Neural crest cell (in vitro differentiated cells): ENCODE measurements around the gene C1D. TPM values are rescaled to one million over a fixed set of nuclear protein-coding genes. Genes with fewer than 3 reads are reported as not detected.

Experiments used
- DNase-seq: peaks from one replicate; pipeline ENCODE4 v3.0.0; 2021; ENCODE audit warnings: low read depth, mixed read lengths, low spot score
- H3K27ac Mint-ChIP-seq: one replicate; pipeline ENCODE4 v1.8.0; 2021; ENCODE audit warnings: mild to moderate bottlenecking, mixed read lengths; ENCODE audit not compliant: unreplicated experiment
- H3K27me3 Mint-ChIP-seq: 2 replicates; pipeline ENCODE4 v1.8.0; 2021; ENCODE audit warnings: low read depth, mild to moderate bottlenecking, mixed read lengths
- H3K36me3 Mint-ChIP-seq: 2 replicates; pipeline ENCODE4 v1.8.0; 2021; ENCODE audit warnings: low read depth, mild to moderate bottlenecking, mixed read lengths
- H3K4me1 Mint-ChIP-seq: 2 replicates; pipeline ENCODE4 v1.8.0; 2021; ENCODE audit warnings: mixed read lengths
- H3K4me3 Mint-ChIP-seq: one replicate; pipeline ENCODE4 v1.8.0; 2021; ENCODE audit warnings: mild to moderate bottlenecking, mixed read lengths
- H3K9me3 Mint-ChIP-seq: 2 replicates; pipeline ENCODE4 v1.8.0; 2021; ENCODE audit warnings: mixed read lengths
- total RNA-seq: library from RNA; stranded (reverse); gene quantifications from 2 replicates; pipeline ENCODE4 v1.2.1, GENCODE V29; 2021
- TF ChIP-seq, protein P1 (sequence below): fragments of 200-600 bp; sonication (generic); conservative IDR thresholded peaks from 2 replicates; pipeline ENCODE4 v1.5.0; 2021; ENCODE audit warnings: antibody characterized with exemption, mild to moderate bottlenecking

C1D gene
- total RNA-seq, 1 donor from 2014 or later = 20.2 TPM

DNA sequence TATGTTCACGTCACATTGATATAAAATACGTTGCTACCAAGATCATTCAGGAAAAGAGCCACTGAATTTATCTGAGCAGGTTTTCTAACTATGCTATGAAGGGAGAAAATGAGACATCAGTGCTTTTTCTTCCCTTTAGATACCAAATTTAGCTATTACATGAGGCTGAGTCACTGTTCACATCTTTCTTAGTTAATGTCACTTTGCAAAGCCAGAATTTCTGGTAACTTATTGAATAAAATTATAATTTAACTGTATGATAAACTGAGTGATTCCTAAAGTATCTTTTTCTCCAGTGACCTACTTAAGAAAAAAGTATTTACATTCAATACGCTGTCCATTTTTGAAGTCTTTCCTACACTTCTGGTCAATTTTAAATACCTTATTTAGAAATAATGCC lies 22.7 kb downstream of the C1D start:
- H3K4me3 Mint-ChIP-seq = no peak overlapping the region
- TF ChIP-seq, protein P1, sequence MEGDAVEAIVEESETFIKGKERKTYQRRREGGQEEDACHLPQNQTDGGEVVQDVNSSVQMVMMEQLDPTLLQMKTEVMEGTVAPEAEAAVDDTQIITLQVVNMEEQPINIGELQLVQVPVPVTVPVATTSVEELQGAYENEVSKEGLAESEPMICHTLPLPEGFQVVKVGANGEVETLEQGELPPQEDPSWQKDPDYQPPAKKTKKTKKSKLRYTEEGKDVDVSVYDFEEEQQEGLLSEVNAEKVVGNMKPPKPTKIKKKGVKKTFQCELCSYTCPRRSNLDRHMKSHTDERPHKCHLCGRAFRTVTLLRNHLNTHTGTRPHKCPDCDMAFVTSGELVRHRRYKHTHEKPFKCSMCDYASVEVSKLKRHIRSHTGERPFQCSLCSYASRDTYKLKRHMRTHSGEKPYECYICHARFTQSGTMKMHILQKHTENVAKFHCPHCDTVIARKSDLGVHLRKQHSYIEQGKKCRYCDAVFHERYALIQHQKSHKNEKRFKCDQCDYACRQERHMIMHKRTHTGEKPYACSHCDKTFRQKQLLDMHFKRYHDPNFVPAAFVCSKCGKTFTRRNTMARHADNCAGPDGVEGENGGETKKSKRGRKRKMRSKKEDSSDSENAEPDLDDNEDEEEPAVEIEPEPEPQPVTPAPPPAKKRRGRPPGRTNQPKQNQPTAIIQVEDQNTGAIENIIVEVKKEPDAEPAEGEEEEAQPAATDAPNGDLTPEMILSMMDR = no peak
- no peaks in the 10 kb centered on the region for H3K27me3 Mint-ChIP-seq
- no peak overlapping the region for H3K27ac Mint-ChIP-seq
- no peaks in the 10 kb centered on the region for H3K4me1 Mint-ChIP-seq
- no peaks in the 10 kb centered on the region for H3K9me3 Mint-ChIP-seq
- DNase-seq = no peak
- no peaks in the 10 kb centered on the region for H3K36me3 Mint-ChIP-seq

DNA sequence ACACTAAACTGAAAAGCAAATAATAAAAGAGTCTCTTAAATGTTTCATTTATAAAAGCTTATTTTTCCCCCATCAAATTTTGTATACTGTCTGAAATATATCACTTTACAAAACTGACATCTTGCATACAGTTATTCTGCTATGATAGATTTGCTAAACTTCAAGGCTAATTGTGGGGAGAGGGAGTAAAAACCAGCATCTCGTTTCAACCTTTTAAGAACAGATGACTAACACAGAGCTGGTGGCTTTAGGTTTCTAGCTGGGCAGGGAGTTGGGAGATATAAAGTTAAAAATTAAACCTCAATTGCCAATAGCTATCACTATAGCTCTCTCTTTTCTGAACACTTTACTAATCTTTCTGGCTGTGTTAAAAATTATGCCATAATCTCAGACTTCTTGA lies 23.5 kb downstream of the C1D start:
- TF ChIP-seq, protein P1 = no peak
- Mint-ChIP-seq H3K27me3 (no peaks in the 10 kb centered on the region), H3K36me3 (no peaks in the 10 kb centered on the region), H3K27ac (no peak overlapping the region), H3K4me3 (no peak overlapping the region), H3K9me3 (no peaks in the 10 kb centered on the region), H3K4me1 (no peaks in the 10 kb centered on the region)
- no peak for DNase-seq

DNA sequence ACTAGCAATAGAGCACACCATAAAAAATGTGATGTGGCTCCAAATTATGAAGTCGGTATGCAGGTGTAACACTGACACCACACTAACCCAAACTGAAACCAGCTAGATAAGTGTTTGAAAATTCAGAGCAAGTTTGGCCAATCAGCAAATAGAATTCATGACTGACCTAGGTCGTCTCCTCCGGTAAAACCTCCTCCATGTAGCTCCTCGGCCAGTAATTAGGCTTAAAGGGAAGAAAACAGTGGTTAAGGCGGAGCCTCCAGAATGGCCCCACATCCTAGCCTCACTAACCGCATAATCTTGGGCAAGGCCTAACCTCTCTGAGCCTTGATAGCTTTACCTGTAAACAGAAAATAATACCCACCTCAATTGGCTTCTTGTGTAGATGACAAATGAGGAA lies 30.1 kb downstream of the C1D start:
- TF ChIP-seq, protein P1 = no peak
- DNase-seq = no peak
- no peak overlapping the region for H3K27ac Mint-ChIP-seq
- no peak overlapping the region for H3K4me3 Mint-ChIP-seq
- no peaks in the 10 kb centered on the region for H3K27me3 Mint-ChIP-seq
- no peaks in the 10 kb centered on the region for H3K36me3 Mint-ChIP-seq
- no peaks in the 10 kb centered on the region for H3K4me1 Mint-ChIP-seq
- no peaks in the 10 kb centered on the region for H3K9me3 Mint-ChIP-seq

DNA sequence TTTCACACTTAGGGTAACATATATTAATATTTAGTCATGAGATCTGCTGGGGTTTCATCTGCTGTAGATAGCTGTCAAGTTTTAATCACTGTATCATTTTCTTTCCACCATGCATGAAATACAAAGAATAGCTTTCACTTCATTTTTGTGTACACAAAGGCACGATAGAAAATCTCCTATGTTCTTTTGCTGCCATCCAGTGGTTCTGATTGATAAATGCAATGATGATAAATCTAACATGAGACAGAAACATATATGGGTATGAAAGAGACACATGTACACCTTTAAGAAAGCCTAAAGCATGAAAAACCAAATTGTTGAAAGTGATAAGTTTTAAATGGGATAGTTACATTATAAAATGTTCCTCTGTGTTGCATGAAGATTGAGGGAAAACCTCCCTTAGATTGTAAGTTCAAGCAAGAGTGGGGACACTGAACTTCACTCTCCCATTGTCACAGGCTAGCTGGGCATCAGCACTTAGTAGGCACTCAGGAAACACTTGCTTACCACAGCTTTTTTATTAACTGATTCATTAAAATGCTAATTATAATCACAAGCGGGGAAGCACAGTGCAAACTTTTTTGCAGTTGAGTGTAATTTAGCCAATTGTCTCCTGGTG lies 31.2 kb downstream of the C1D start:
- Mint-ChIP-seq H3K36me3 (no peaks in the 10 kb centered on the region), H3K4me3 (no peak overlapping the region), H3K4me1 (no peaks in the 10 kb centered on the region), H3K27me3 (peaks cover 2% of the 10 kb centered on the region), H3K27ac (no peak overlapping the region), H3K9me3 (no peaks in the 10 kb centered on the region)
- no peak for DNase-seq
- TF ChIP-seq, protein P1 = peak; percentile 86

DNA sequence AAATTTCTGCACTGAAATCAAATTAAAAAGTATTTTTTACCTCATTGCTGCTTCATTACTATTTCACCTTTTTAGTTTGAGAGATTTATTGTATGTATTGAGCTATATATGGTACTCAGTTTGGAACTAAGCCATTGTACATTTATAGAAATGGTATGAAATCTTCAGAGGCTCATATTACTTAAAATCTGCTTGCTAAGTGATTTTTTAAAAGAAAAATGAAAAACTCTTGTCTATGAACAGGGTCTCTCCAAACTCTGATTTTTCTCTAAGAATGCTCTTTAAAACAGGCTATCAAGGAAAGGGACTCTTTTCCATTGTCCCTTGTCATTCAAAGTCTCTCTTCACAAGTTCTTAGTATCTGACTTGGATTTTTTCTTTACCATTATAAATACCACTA lies 31.8 kb downstream of the C1D start:
- Mint-ChIP-seq H3K4me1 (no peaks in the 10 kb centered on the region), H3K9me3 (no peaks in the 10 kb centered on the region), H3K4me3 (no peak overlapping the region), H3K27ac (no peak overlapping the region), H3K36me3 (no peaks in the 10 kb centered on the region), H3K27me3 (peaks cover 2% of the 10 kb centered on the region)
- DNase-seq = no peak
- TF ChIP-seq, protein P1 = no peak
